ENCODE data around the gene DUSP9. TPM values are rescaled to one million over a fixed set of nuclear protein-coding genes. Genes with fewer than 3 reads are reported as not detected.

The DUSP9 gene
- total RNA-seq, 4 donors from 2014 or later = 0.22 to 0.38 (median 0.34) TPM; not detected in 1

DNA sequence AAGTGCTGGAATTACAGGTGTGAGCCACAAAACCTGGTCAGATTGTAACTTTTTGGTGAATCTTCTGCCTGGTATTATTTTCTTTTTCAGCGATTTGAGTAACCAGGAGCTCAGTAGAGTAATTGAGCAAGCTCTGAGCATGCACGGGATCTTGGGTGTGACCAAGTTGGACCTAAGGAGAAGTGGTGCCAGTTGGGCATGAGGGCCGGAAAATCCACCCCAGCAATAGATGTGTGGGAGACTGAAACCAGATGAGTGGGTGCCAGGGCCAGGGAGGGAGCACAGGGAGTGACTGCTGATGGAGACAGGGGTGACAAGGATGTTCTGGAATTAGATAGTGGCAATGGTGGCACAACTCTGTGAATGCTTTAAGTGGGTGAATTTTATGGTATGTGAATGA lies 44.4 kb upstream of the DUSP9 start:
- no peak for TF ChIP-seq CTCF (IDR thresholded peaks at IDR 0.05; ENCODE audit: low read depth)

DNA sequence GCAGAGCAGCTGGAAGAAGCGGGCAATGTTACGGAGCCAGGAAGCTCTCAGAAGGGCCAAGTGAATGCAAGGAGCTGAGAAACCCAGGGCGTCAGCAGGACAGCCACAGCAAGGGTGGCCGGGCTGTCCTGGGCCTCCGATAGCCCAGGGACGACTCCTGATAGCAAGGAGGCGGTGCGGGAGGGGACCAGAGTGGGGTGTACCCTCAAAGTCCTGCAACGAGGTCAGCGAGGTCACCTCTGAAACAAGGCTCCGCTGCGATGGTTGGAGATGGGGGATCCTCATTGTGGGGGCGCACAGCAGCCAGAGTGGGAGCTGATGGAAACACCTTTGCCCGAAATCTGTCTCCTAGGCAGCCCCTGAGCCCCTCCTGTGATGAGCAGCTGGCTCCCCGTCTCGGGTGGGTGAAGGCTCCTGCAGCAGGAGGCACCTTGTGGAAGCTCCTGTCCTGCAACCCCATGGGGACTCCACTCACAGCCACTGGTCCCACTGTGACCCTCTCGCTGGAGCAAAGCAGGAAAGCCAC lies 43.8 kb upstream of the DUSP9 start:
- TF ChIP-seq CTCF (IDR thresholded peaks at IDR 0.05; ENCODE audit: low read depth) = no peak

DNA sequence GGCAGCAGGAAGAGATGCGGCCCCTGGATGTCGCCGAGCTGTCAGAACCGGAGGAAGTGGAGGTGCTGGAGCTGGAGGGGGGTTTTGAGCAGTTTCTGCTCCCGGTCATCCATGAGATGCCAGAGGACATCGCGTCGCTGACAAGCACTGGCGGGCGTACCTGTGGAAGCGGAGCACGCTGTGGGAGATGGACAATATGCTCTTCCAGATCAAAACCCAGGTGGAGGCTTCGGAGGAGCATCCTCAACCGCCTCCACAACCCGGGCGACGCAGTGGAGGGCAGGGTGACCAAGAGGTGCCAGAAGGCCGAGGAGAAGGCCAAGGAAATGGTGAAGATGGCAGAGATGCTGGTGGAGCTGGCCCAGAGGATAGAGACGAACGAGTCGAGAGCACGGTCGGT lies 40.5 kb upstream of the DUSP9 start:
- TF ChIP-seq CTCF (IDR thresholded peaks at IDR 0.05; ENCODE audit: low read depth) = no peak

- TF ChIP-seq CTCF (IDR thresholded peaks at IDR 0.05; ENCODE audit: low read depth) = no peak
These were observed 38.6 kb upstream of the DUSP9 start for GRCh38 chrX:153608376-153608775.

- no peak for TF ChIP-seq CTCF (IDR thresholded peaks at IDR 0.05; ENCODE audit: low read depth)
These were observed 38.2 kb upstream of the DUSP9 start for GRCh38 chrX:153608806-153609205.

DNA sequence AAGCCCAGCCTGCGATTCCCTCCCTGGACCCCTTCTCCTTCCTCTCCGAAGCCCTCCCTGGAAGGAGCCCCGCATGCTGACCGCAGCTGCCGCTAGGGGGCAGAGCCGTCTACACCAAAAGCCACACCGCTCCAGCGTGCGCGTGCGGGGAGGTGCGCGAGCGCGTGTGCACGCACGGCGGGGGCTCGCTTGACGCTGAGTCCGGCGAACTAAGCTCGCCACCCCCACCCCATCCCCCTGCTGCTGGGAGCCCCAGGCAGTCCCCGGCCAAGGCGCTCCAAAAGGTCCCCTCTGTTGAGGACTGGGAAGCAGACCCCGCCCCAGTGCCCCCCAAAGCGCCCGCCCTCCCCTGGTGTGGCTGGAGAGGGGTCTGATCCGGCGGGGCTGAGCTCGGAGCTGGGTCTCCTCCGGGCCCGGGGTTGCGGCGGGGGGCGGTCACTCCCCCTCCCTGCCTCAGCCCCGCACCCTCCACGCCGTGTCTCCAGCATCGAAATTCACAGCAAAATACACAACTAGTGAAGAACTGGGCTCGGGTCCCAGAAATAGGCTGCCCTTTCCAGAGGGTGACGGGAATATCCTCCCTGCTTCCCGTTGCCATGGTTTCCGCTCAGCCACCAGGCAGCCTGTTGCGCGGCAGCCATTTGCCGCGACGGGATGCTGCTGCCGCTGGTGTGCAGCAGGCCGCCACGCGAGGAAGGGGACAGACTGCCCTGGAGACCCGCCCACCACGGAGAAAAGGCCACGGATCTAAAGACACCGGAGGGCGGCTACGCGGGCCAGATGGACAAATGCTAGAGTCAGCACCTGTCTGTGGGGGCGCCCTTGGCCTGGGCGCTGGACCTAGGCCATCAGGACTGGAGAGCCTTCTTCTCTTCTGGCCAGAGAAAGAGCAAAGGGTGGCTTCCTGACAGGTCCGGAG lies 36.8 kb upstream of the DUSP9 start:
- TF ChIP-seq CTCF (IDR thresholded peaks at IDR 0.05; ENCODE audit: low read depth) = no peak

GRCh38 chrX:153610836-153611213 lies 36.2 kb upstream of the DUSP9 start:
- TF ChIP-seq CTCF (IDR thresholded peaks at IDR 0.05; ENCODE audit: low read depth) = no peak
